HepG2 (cell line): Measurements from ENCODE around the gene GCHFR. TPM values are rescaled to one million over a fixed set of nuclear protein-coding genes. Genes with fewer than 3 reads are reported as not detected.

Source experiments
- ATAC-seq: fragments of 200-7000 bp; cut with Tn5 transposase; 3 replicates; pipeline ENCODE4 v1.9.1; 2020; ENCODE audit warnings: mild to moderate bottlenecking, moderate library complexity
- BruUV-seq: library from RNA; stranded (reverse); fragments of 400-500 nt; replicated peaks from 2 replicates; lab custom pipeline; 2021; lab: Mats Ljungman, UMichigan
- CTCF ChIA-PET: fragments of 300-600 bp; formaldehyde crosslinking; extraction: SDS; loops from one replicate; lab custom pipeline; 2021; ENCODE audit warnings: low total read pairs, inconsistent platforms, low intra/inter-chr PET ratio; lab: Yijun Ruan, JAX
- POLR2A ChIA-PET: fragments of 350-600 bp; sonication (Branson Sonifier 250); formaldehyde crosslinking; loops from one replicate; lab custom pipeline; 2020; ENCODE audit warnings: antibody characterized with exemption, inconsistent platforms; lab: Yijun Ruan, JAX
- DNase-seq: peaks from one replicate; pipeline ENCODE4 v3.0.0-alpha.2; 2015; ENCODE audit warnings: low spot score
- FAIRE-seq: peaks from 3 replicates; lab custom pipeline; 2011; peaks lifted over from hg19 to GRCh38; lab: Jason Lieb, UNC
- H2AFZ ChIP-seq: one replicate; pipeline ENCODE4 v1.6.1; 2011; ENCODE audit warnings: low read length, inconsistent platforms
- H3K27ac ChIP-seq: fragments of 300-600 bp; 3 replicates; pipeline ENCODE4 v1.8.0; 2011; ENCODE audit warnings: mixed run types, mild to moderate bottlenecking, mixed read lengths, low read length, inconsistent platforms; ENCODE audit not compliant: insufficient read depth; ENCODE audit errors: extremely low read length
- H3K27me3 ChIP-seq, 2 experiments: fragments of 200-600 bp in 1 of 2; 2 replicates in 1 of 2; 3 replicates in 1 of 2; pipeline versions ENCODE4 v1.6.0 to v1.8.0; 2011; ENCODE audit warnings: low read length in 2 of 2, mild to moderate bottlenecking in 2 of 2, moderate library complexity in 2 of 2, inconsistent platforms in 1 of 2; ENCODE audit not compliant: insufficient read depth in 2 of 2, control insufficient read depth in 1 of 2
- H3K36me3 ChIP-seq, 2 experiments: fragments of 200-600 bp in 1 of 2; replicated peaks in 1 of 2; 2 replicates in 1 of 2; 3 replicates in 1 of 2; pipeline versions ENCODE4 v1.5.1 to v1.8.0; 2011; ENCODE audit warnings: low read length in 2 of 2, inconsistent platforms in 1 of 2; ENCODE audit not compliant: insufficient read depth in 2 of 2, control insufficient read depth in 1 of 2
- H3K4me1 ChIP-seq: 2 replicates; pipeline ENCODE4 v1.5.1; 2012; ENCODE audit warnings: low read length, inconsistent platforms; ENCODE audit not compliant: insufficient read depth
- H3K4me2 ChIP-seq: 2 replicates; pipeline ENCODE4 v1.6.0; 2011; ENCODE audit warnings: low read depth, low read length, inconsistent platforms
- H3K4me3 ChIP-seq, 3 experiments: fragments of 200-600 bp in 1 of 3; sonication (generic), shearing (Covaris generic) in 1 of 3; replicated peaks in 1 of 3; 2 replicates each; pipeline ENCODE4 v1.5.1; 2011 to 2016; ENCODE audit warnings: low read length in 3 of 3, inconsistent platforms in 2 of 3, low read depth in 2 of 3, mild to moderate bottlenecking in 2 of 3, control low read depth in 1 of 3, mixed read lengths in 1 of 3; ENCODE audit not compliant: insufficient read depth in 1 of 3
- H3K79me2 ChIP-seq: one replicate; pipeline ENCODE4 v1.6.1; 2011; ENCODE audit warnings: low read length, inconsistent platforms; ENCODE audit not compliant: insufficient read depth
- H3K9ac ChIP-seq: 2 replicates; pipeline ENCODE4 v1.6.0; 2011; ENCODE audit warnings: mild to moderate bottlenecking, low read depth, low read length, inconsistent platforms; ENCODE audit not compliant: insufficient read depth
- H3K9me3 ChIP-seq: 2 replicates; pipeline ENCODE4 v1.5.1; 2012; ENCODE audit warnings: mild to moderate bottlenecking, low read length
- H4K20me1 ChIP-seq: 2 replicates; pipeline ENCODE4 v1.6.0; 2011; ENCODE audit warnings: inconsistent platforms, mild to moderate bottlenecking, low read length, moderate library complexity; ENCODE audit not compliant: insufficient read depth
- AGO2 ChIP-seq: fragments of 200-400 bp; formaldehyde crosslinking; optimal IDR thresholded peaks from 2 replicates; pipeline ENCODE3; 2017; ENCODE audit warnings: mild to moderate bottlenecking, low read depth, low read length, moderate library complexity
- KDM3A ChIP-seq: IDR thresholded peaks from 2 replicates; pipeline ENCODE4 v1.6.1; 2018; ENCODE audit warnings: low read depth, missing compliant biosample characterization
- NR2F6 ChIP-seq, 2 experiments: IDR thresholded peaks; 2 replicates each; pipeline ENCODE4 v1.6.1; 2016; ENCODE audit warnings: antibody characterized with exemption in 1 of 2, mild to moderate bottlenecking in 1 of 2
- POLR2G ChIP-seq: fragments of 200-400 bp; formaldehyde crosslinking; IDR thresholded peaks from 2 replicates; pipeline ENCODE4 v1.6.1; 2018; ENCODE audit warnings: mild to moderate bottlenecking, low read depth, low read length, moderate library complexity
- RBFOX2 ChIP-seq: fragments of 200-400 bp; formaldehyde crosslinking; IDR thresholded peaks from 2 replicates; pipeline ENCODE4 v1.6.1; 2017; ENCODE audit warnings: low read depth, mild to moderate bottlenecking, low read length
- ZKSCAN1 ChIP-seq: fragments of 150-350 bp; IDR thresholded peaks from 2 replicates; pipeline ENCODE4 v1.6.1; 2014; ENCODE audit warnings: low read length
- ZNF124 ChIP-seq: sonication (generic); formaldehyde crosslinking; IDR thresholded peaks from 2 replicates; pipeline ENCODE4 v1.4.0; 2020; ENCODE audit warnings: missing genetic modification reagents
- WGBS: methylation state at CpG from one replicate; pipeline ENCODE4 v1.1.6; 2017; ENCODE audit warnings: low lambda C conversion rate; 5-methylcytosine and 5-hydroxymethylcytosine counted together
- in situ Hi-C: cut with HindIII; loops from 2 replicates; pipeline ENCODE4 v1.10.0; 2017; ENCODE audit warnings: low pct_unique_long_range_greater_than_20kb; ENCODE audit not compliant: extremely low pct_ligation_motif_present
- intact Hi-C: fragments of 100-400 bp; cut with micrococcal nuclease; formaldehyde crosslinking; loops from one replicate; pipeline ENCODE4 v1.10.0; 2022; ENCODE audit not compliant: unreplicated experiment
- polyA plus RNA-seq, 8 experiments: library from polyadenylated mRNA; depleted of rRNA in 3 of 8; stranded (reverse) in 7 of 8; unstranded in 1 of 8; fragments of >200 nt; fragmentation: Illumina TruSeq in 4 of 8; extraction: Trizol in 4 of 8; gene quantifications; 2 replicates each; pipeline versions ENCODE4 v1.2.1 to v1.2.3, GENCODE V29; 2011 to 2016; ENCODE audit warnings: low read depth in 4 of 8, missing spikeins in 1 of 8, mixed read lengths in 1 of 8; ENCODE audit not compliant: insufficient read depth in 1 of 8
- total RNA-seq, 5 experiments: library from RNA; depleted of rRNA; stranded (reverse); fragments of >200 nt; fragmentation: Illumina TruSeq; extraction: Trizol; gene quantifications; 2 replicates each; pipeline ENCODE4 v1.2.3, GENCODE V29; 2016; ENCODE audit warnings: low read depth in 1 of 5
- TF ChIP-seq, protein P1 (sequence below): sonication (generic); formaldehyde crosslinking; IDR thresholded peaks from 2 replicates; pipeline ENCODE4 v1.9.0; 2021; ENCODE audit warnings: missing genetic modification reagents, mild to moderate bottlenecking, borderline replicate concordance

GCHFR gene
- total and polyA plus RNA-seq, 2 of the 13 experiments (the other 11 are each of a cell fraction or from before 2014, with no cell fraction given) = 51.5 to 92.4 TPM

DNA sequence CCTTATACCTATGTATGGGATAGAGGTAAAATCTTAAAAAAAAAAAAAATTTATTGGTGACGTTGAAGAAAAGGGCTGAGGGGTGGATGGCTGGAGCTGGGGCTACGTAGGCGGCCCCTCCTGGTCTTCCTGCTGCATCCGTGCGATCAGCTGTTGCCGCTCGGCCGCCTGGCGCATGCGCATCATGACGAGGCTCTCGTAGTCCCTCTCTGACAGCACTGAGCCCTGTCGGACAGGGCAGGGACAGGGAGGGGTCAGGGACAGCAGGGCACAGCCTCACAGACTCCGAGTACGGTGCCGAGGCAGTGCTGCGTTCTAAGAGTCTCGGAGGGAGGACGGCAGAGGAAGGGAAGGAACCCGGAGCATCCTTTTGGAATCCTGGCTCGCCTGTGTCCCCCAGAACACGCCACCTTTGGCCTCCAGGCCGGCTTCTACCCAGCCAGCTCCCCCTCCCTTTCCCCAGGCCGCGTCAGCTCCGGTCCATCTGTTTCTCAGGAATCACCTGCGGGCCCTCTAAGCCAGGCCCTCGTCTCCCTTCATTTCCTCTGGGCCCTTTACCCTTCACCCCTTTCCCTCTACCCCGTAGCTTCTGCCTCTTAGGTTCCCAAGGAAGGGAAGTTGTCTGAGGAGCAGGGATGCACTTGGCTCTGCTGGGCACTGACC, 4.1 kb downstream of the GCHFR start:
- no TSS peak for BruUV-seq
- H4K20me1 ChIP-seq = no peaks in the 10 kb centered on the region
- H3K79me2 ChIP-seq = peaks cover 11% of the 10 kb centered on the region
- ChIA-PET CTCF (no interaction called here), POLR2A (no interaction called here)
- H3K27ac ChIP-seq = no peak overlapping the region
- no peak for DNase-seq
- H3K9me3 ChIP-seq = no peaks in the 10 kb centered on the region
- no peak for TF ChIP-seq ZNF124
- TF ChIP-seq POLR2G = peak; percentile 18; the same call in 1 of the 2 replicates
- TF ChIP-seq, protein P1, sequence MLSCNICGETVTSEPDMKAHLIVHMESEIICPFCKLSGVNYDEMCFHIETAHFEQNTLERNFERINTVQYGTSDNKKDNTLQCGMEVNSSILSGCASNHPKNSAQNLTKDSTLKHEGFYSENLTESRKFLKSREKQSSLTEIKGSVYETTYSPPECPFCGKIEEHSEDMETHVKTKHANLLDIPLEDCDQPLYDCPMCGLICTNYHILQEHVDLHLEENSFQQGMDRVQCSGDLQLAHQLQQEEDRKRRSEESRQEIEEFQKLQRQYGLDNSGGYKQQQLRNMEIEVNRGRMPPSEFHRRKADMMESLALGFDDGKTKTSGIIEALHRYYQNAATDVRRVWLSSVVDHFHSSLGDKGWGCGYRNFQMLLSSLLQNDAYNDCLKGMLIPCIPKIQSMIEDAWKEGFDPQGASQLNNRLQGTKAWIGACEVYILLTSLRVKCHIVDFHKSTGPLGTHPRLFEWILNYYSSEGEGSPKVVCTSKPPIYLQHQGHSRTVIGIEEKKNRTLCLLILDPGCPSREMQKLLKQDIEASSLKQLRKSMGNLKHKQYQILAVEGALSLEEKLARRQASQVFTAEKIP (CRISPR knock-in tag) = no peak
- TF ChIP-seq NR2F6 (IDR thresholded peaks at IDR 0.05) = no peak
- no peak for TF ChIP-seq NR2F6 (CRISPR knock-in tag; IDR thresholded peaks at IDR 0.05)
- peak; percentile 57; the same call in 1 of the 2 replicates for TF ChIP-seq RBFOX2
- TF ChIP-seq ZKSCAN1 = no peak
- TF ChIP-seq KDM3A (CRISPR knock-in tag) = no peak
- peak; percentile 75 for TF ChIP-seq AGO2
- FAIRE-seq = no peak
- no peak overlapping the region for H3K4me2 ChIP-seq
- no peak overlapping the region for H3K4me3 ChIP-seq
- intact Hi-C loops = no loop called here
- 94% methylated on average over 29 of the region's 29 CpGs for WGBS
- no peaks in the 10 kb centered on the region for H3K27me3 ChIP-seq
- H3K4me1 ChIP-seq = peaks cover 23% of the 10 kb centered on the region
- H2AFZ ChIP-seq = no peak overlapping the region
- in situ Hi-C loops = no loop called here
- no peak for ATAC-seq
- peaks cover 8 to 22% of the 10 kb centered on the region in 2 experiments; a peak in 4 of 5 replicates for H3K36me3 ChIP-seq
- no peak overlapping the region for H3K9ac ChIP-seq
